Immature natural killer cell (primary cell): ENCODE results near the gene B4GALT6. TPM values are rescaled to one million over a fixed set of nuclear protein-coding genes. Genes with fewer than 3 reads are reported as not detected.

Experiments
- DNase-seq, 3 donors: peaks; one replicate each; pipeline ENCODE4 v3.0.0; 2022; ENCODE audit warnings: mixed read lengths in 1 of 3
- H3K27ac Mint-ChIP-seq, 6 donors: one replicate each; pipeline ENCODE4 v1.8.0; 2020; ENCODE audit warnings: mixed read lengths in 6 of 6, mild to moderate bottlenecking in 5 of 6, inconsistent platforms in 4 of 6, moderate library complexity in 3 of 6
- H3K27me3 Mint-ChIP-seq, 3 donors: one replicate each; pipeline ENCODE4 v1.8.0; 2020 to 2021; ENCODE audit warnings: low read depth in 3 of 3, mild to moderate bottlenecking in 3 of 3, mixed read lengths in 3 of 3, moderate library complexity in 3 of 3, inconsistent platforms in 1 of 3
- H3K36me3 Mint-ChIP-seq, 3 donors: one replicate each; pipeline ENCODE4 v1.8.0; 2020; ENCODE audit warnings: mixed read lengths in 3 of 3, inconsistent platforms in 2 of 3, mild to moderate bottlenecking in 2 of 3
- H3K4me1 Mint-ChIP-seq, 2 donors: one replicate each; pipeline ENCODE4 v1.8.0; 2020; ENCODE audit warnings: inconsistent platforms in 2 of 2, mild to moderate bottlenecking in 2 of 2, mixed read lengths in 2 of 2, moderate library complexity in 1 of 2
- H3K4me3 Mint-ChIP-seq, 5 donors: one replicate each; pipeline ENCODE4 v1.8.0; 2020; ENCODE audit warnings: mild to moderate bottlenecking in 5 of 5, mixed read lengths in 5 of 5, inconsistent platforms in 3 of 5, moderate library complexity in 3 of 5
- H3K9me3 Mint-ChIP-seq, 6 donors: one replicate each; pipeline ENCODE4 v1.8.0; 2020; ENCODE audit warnings: mild to moderate bottlenecking in 6 of 6, mixed read lengths in 6 of 6, inconsistent platforms in 4 of 6, moderate library complexity in 3 of 6
- polyA plus RNA-seq, 3 donors: library from polyadenylated mRNA; unstranded; fragments of 300-500 nt; fragmentation: Illumina TruSeq; gene quantifications; one replicate each; pipeline ENCODE4 v1.2.3, GENCODE V29; 2021

Gene B4GALT6
- polyA plus RNA-seq, 3 donors from 2014 or later = 0.83 to 3.2 (median 1.5) TPM

DNA sequence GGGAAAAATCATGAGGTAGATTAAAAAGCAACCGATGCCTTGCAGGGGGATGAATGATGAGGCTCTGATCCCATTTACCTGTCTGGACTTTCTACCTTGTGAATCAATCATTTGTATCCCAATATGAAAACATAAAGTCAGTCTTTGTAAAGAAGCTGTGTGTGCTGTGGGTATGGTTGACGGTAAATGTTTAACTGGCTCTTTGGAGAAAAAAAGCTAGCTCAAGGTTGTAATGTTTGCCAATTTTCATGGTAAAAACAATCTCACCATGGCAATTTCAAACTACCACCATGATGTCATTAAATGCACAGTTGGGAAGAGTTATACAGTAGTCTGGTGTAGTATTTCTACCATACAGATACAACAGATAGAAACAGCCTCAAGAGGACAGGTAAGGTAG, 78.1 kb downstream of the B4GALT6 start:
- peaks cover 1 to 2% (median 2%) of the 10 kb centered on the region in 3 donors for H3K27me3 Mint-ChIP-seq
- no peaks in the 10 kb centered on the region for H3K9me3 Mint-ChIP-seq
- peaks cover 0 to 4% (median 0%) of the 10 kb centered on the region in 3 donors for H3K36me3 Mint-ChIP-seq
- H3K4me1 Mint-ChIP-seq = peaks cover 6 to 15% of the 10 kb centered on the region in 2 donors
- DNase-seq = no peak
- no peak overlapping the region for H3K27ac Mint-ChIP-seq
- no peak overlapping the region for H3K4me3 Mint-ChIP-seq

DNA sequence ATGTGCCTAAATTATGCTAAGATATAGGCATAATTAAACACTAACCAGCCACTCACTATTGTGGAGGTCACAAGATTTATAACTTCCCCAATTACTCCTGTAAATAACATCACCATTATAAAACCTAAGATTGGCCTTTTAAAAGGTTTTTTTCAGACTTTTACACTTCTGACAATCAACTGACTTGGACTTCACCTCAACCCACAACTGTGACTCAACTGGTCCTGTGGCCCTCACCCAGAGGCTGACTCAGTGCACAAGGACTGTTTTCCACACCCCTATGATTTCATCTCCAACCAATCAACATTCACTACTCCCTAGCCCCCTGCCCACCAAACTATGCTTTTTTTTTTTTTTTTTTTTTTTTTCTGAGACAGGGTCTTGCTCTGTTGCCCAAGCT, 81.1 kb downstream of the B4GALT6 start:
- DNase-seq = no peak
- Mint-ChIP-seq H3K36me3 (peaks cover 0 to 4% (median 0%) of the 10 kb centered on the region in 3 donors), H3K27ac (peak overlapping the region in 1 of 6 donors; percentile 43), H3K4me3 (no peak overlapping the region), H3K9me3 (no peaks in the 10 kb centered on the region), H3K4me1 (no peaks in the 10 kb centered on the region), H3K27me3 (peaks cover 0 to 4% (median 2%) of the 10 kb centered on the region in 3 donors)

DNA sequence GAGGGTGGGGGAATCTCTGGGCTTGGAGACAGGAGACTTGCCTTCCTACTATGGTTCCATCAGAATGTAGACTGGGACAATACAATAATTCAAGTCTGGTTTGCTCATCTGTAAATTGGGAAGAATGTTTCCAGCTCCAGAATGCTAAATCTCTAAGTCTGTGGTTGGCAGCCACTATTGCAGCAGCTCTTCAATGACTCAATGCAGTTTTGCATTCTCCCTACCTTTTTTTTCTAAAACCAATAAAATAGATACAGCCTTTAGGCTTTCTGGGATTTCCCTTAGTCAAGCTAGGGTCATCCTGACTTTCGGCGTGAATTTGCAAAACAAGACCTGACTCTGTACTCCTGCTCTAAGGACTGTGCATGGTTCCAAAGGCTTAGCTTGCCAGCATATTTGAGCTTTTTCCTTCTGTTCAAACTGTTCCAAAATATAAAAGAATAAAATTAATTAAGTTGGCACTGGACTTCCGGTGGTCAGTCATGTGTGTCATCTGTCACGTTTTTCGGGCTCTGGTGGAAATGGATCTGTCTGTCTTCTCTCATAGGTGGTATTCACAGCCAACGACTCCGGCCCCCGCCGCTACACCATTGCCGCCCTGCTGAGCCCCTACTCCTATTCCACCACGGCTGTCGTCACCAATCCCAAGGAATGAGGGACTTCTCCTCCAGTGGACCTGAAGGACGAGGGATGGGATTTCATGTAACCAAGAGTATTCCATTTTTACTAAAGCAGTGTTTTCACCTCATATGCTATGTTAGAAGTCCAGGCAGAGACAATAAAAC, 86.2 kb downstream of the B4GALT6 start:
- H3K4me3 Mint-ChIP-seq = no peak overlapping the region
- no peaks in the 10 kb centered on the region for H3K9me3 Mint-ChIP-seq
- H3K36me3 Mint-ChIP-seq = no peaks in the 10 kb centered on the region
- H3K4me1 Mint-ChIP-seq = no peaks in the 10 kb centered on the region
- no peak for DNase-seq
- H3K27ac Mint-ChIP-seq = no peak overlapping the region
- peaks cover 0 to 10% (median 7%) of the 10 kb centered on the region in 3 donors for H3K27me3 Mint-ChIP-seq

DNA sequence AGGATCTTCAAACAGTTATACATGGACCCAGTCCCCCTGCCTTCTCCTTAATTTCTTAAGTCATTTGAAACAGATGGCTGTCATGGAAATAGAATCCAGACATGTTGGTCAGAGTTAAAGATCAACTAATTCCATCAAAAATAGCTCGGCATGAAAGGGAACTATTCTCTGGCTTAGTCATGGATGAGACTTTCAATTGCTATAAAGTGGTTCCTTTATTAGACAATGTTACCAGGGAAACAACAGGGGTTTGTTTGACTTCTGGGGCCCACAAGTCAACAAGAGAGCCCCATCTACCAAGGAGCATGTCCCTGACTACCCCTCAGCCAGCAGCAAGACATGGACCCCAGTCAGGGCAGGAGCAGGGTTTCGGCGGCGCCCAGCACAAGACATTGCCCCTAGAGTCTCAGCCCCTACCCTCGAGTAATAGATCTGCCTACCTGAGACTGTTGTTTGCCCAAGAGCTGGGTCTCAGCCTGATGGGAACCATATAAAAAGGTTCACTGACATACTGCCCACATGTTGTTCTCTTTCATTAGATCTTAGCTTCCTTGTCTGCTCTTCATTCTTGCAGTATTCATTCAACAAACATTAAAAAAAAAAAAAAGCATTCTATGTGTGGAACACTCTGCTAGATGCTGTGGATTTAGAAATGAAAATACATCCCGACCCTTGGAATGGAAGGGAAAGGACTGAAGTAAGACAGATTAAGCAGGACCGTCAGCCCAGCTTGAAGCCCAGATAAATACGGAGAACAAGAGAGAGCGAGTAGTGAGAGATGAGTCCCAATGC, 88.1 kb downstream of the B4GALT6 start:
- no peak for DNase-seq
- Mint-ChIP-seq H3K9me3 (no peaks in the 10 kb centered on the region), H3K27me3 (peaks cover 0 to 10% (median 9%) of the 10 kb centered on the region in 3 donors), H3K27ac (no peak overlapping the region), H3K36me3 (no peaks in the 10 kb centered on the region), H3K4me1 (no peaks in the 10 kb centered on the region), H3K4me3 (no peak overlapping the region)

DNA sequence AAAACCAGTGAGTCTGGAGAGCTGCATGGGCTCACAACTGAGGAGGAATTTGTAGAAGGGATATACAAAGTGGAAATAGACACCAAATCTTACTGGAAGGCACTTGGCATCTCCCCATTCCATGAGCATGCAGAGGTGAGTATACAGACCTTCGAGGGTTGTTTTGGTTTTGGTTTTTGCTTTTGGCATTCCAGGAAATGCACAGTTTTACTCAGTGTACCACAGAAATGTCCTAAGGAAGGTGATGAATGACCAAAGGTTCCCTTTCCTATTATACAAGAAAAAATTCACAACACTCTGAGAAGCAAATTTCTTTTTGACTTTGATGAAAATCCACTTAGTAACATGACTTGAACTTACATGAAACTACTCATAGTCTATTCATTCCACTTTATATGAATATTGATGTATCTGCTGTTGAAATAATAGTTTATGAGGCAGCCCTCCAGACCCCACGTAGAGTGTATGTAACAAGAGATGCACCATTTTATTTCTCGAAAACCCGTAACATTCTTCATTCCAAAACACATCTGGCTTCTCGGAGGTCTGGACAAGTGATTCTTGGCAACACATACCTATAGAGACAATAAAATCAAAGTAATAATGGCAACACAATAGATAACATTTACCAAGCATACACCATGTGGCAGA, 89.1 kb downstream of the B4GALT6 start:
- H3K4me3 Mint-ChIP-seq = no peak overlapping the region
- H3K4me1 Mint-ChIP-seq = no peaks in the 10 kb centered on the region
- H3K27me3 Mint-ChIP-seq = peaks cover 0 to 12% (median 9%) of the 10 kb centered on the region in 3 donors
- H3K36me3 Mint-ChIP-seq = no peaks in the 10 kb centered on the region
- DNase-seq = no peak
- H3K27ac Mint-ChIP-seq = no peak overlapping the region
- no peaks in the 10 kb centered on the region for H3K9me3 Mint-ChIP-seq

DNA sequence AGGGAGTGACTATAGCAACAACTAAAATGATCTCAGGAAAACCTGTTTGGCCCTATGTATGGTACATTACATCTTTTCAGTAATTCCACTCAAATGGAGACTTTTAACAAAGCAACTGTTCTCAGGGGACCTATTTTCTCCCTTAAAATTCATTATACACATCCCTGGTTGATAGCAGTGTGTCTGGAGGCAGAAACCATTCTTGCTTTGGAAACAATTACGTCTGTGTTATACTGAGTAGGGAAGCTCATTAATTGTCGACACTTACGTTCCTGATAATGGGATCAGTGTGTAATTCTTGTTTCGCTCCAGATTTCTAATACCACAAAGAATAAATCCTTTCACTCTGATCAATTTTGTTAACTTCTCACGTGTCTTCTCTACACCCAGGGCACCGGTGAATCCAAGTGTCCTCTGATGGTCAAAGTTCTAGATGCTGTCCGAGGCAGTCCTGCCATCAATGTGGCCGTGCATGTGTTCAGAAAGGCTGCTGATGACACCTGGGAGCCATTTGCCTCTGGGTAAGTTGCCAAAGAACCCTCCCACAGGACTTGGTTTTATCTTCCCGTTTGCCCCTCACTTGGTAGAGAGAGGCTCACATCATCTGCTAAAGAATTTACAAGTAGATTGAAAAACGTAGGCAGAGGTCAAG, 91.7 kb downstream of the B4GALT6 start:
- Mint-ChIP-seq H3K4me1 (no peaks in the 10 kb centered on the region), H3K9me3 (no peaks in the 10 kb centered on the region), H3K27ac (no peak overlapping the region), H3K4me3 (no peak overlapping the region), H3K36me3 (peaks cover 0 to 4% (median 0%) of the 10 kb centered on the region in 3 donors), H3K27me3 (peaks cover 0 to 12% (median 6%) of the 10 kb centered on the region in 3 donors)
- DNase-seq = no peak

DNA sequence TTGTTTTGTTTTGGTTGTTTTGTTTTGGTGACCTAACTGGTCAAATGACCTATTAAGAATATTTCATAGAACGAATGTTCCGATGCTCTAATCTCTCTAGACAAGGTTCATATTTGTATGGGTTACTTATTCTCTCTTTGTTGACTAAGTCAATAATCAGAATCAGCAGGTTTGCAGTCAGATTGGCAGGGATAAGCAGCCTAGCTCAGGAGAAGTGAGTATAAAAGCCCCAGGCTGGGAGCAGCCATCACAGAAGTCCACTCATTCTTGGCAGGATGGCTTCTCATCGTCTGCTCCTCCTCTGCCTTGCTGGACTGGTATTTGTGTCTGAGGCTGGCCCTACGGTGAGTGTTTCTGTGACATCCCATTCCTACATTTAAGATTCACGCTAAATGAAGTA, 92.8 kb downstream of the B4GALT6 start, which contains the start of gene TTR:
TTR (plus strand) TSS at position 250 of the 400 bp plus-strand sequence; CDS start at position 276, 26 bp downstream.
- peaks cover 0 to 4% (median 0%) of the 10 kb centered on the region in 3 donors for H3K36me3 Mint-ChIP-seq
- no peaks in the 10 kb centered on the region for H3K9me3 Mint-ChIP-seq
- no peak for DNase-seq
- H3K27ac Mint-ChIP-seq = no peak within 1 kb of the TSS
- H3K4me1 Mint-ChIP-seq = no peaks in the 10 kb centered on the region
- peaks cover 0 to 12% (median 6%) of the 10 kb centered on the region in 3 donors for H3K27me3 Mint-ChIP-seq
- no peak within 1 kb of the TSS for H3K4me3 Mint-ChIP-seq

DNA sequence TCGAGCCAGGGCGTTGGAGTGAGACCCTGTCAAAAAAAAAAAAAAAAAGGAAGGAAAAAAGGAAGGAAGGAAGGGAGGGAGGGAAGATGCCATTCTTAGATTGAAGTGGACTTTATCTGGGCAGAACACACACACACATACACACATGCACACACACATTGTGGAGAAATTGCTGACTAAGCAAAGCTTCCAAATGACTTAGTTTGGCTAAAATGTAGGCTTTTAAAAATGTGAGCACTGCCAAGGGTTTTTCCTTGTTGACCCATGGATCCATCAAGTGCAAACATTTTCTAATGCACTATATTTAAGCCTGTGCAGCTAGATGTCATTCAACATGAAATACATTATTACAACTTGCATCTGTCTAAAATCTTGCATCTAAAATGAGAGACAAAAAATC, 93.3 kb downstream of the B4GALT6 start:
- Mint-ChIP-seq H3K27ac (no peak overlapping the region), H3K9me3 (no peaks in the 10 kb centered on the region), H3K4me1 (no peaks in the 10 kb centered on the region), H3K36me3 (peaks cover 0 to 4% (median 0%) of the 10 kb centered on the region in 3 donors), H3K27me3 (peaks cover 0 to 12% (median 4%) of the 10 kb centered on the region in 3 donors), H3K4me3 (no peak overlapping the region)
- DNase-seq = no peak

DNA sequence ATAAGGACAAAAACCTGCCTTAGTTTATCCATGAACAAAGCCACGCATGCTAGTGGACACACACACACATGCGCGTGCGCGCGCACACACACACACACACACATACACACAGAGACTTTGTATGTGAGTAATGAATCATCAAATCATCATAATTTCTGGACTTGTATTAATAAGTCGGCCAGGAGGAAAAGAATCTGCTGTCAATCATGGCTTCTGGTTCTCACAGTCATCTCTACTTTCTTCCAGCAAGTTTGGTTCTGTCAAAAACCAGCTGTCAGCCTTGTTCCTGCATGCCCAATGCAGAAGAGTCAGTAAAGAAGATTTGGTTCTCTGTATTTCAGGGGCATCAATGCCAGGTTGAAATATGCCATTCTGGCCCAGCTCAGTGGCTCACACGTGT, 93.8 kb downstream of the B4GALT6 start:
- H3K4me3 Mint-ChIP-seq = no peak overlapping the region
- DNase-seq = no peak
- peaks cover 0 to 12% (median 3%) of the 10 kb centered on the region in 3 donors for H3K27me3 Mint-ChIP-seq
- no peaks in the 10 kb centered on the region for H3K9me3 Mint-ChIP-seq
- H3K36me3 Mint-ChIP-seq = peaks cover 0 to 4% (median 0%) of the 10 kb centered on the region in 3 donors
- no peak overlapping the region for H3K27ac Mint-ChIP-seq
- no peaks in the 10 kb centered on the region for H3K4me1 Mint-ChIP-seq

DNA sequence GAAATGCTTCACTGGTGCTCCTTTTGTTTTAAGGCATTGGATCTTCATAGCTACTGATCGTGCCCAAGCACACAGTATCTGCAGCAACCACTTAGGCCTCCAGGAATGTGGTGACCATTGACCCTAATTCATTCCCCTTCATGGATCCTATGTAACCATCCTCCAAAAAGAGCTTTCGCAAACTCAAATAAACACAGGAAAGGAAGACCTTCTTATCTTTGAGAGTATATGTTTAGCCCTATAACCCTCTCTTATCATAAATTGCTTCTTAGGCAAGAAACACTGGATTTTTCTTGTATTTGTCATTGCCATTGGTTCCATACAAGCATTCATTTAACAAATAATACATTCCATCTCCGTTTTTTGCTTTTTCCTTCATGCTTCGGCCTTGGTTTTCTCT, 96.9 kb downstream of the B4GALT6 start:
- peaks cover 0 to 2% (median 1%) of the 10 kb centered on the region in 3 donors for H3K27me3 Mint-ChIP-seq
- no peak overlapping the region for H3K27ac Mint-ChIP-seq
- peaks cover 0 to 1% (median 0%) of the 10 kb centered on the region in 6 donors for H3K9me3 Mint-ChIP-seq
- H3K36me3 Mint-ChIP-seq = peaks cover 0 to 4% (median 0%) of the 10 kb centered on the region in 3 donors
- H3K4me3 Mint-ChIP-seq = no peak overlapping the region
- no peak for DNase-seq
- no peaks in the 10 kb centered on the region for H3K4me1 Mint-ChIP-seq

DNA sequence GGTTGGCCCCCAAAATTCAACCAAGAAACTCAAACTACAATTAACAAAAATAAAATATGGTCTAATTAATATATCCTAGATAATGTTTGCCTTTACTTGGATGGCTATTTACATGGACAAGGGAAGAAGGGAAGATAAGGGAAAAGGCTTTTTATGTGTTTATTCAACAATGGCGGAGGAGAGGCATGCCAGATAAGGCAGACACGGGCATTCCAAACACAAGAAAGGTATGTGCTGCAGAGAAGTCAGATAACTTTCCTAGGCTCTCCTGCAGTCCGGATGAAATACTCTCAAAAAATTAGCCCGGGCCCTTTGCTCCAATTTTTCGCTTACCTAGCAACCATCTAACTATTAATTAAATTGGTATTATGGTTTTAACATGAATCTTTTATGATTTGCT, 97.8 kb downstream of the B4GALT6 start:
- no peak for DNase-seq
- Mint-ChIP-seq H3K27ac (no peak overlapping the region), H3K27me3 (peaks cover 0 to 2% (median 1%) of the 10 kb centered on the region in 3 donors), H3K4me1 (no peaks in the 10 kb centered on the region), H3K9me3 (peaks cover 0 to 1% (median 0%) of the 10 kb centered on the region in 6 donors), H3K36me3 (peaks cover 0 to 4% (median 0%) of the 10 kb centered on the region in 3 donors), H3K4me3 (no peak overlapping the region)

DNA sequence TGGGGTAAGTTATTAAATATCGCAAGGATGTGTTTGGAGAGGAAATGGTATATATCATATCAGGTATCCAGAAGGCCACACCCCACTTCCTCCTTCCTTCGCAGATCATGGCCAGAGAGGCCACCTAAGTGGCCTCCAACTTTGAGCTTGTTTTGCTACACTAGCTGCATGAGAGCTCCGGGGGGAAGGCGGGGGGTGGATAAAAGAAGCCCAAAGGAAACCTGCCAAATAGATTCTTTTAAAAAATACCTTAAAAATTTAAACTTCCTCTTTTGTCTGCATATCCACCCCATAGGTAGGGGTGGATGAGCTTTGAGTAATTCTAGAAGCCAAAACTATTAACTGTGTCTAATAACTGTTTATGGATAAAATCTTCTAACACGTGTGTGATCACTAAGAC, 98.4 kb downstream of the B4GALT6 start:
- no peak for DNase-seq
- peaks cover 0 to 4% (median 0%) of the 10 kb centered on the region in 3 donors for H3K36me3 Mint-ChIP-seq
- peaks cover 0 to 1% (median 0%) of the 10 kb centered on the region in 6 donors for H3K9me3 Mint-ChIP-seq
- no peaks in the 10 kb centered on the region for H3K4me1 Mint-ChIP-seq
- H3K27ac Mint-ChIP-seq = no peak overlapping the region
- H3K4me3 Mint-ChIP-seq = no peak overlapping the region
- H3K27me3 Mint-ChIP-seq = peaks cover 0 to 2% (median 1%) of the 10 kb centered on the region in 3 donors

DNA sequence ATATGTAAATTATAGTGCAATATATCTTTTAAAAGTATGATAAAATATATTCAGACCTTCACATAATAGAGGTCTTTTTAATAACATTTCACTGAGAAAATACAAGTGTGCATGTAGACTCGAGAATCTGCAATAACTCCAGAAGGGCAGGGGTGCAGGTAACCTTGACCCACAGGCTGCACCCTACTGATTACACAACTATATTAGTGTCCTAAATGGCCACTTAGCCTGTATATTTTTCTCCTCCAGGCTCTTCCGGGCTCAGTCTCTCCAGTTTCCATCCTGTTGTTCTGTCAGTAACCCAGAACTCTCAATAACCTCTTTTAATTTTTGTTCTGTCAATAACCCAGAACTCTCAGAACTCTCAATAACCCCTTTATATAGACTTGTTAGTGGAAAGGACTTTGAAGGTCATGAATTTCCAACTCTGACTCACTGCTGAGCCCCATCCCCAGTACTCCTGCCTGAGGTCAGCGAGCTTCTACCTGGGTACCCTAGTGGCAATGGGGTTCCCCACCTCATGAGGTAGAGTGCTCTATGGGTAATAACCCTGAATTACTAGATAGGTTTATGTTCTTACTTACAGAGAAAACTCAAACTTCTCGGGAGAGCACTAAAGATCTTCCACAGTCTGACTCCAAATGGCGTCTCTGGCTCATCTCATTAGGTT, 101.1 kb downstream of the B4GALT6 start:
- peaks cover 0 to 1% (median 0%) of the 10 kb centered on the region in 3 donors for H3K27me3 Mint-ChIP-seq
- H3K36me3 Mint-ChIP-seq = peaks cover 0 to 2% (median 0%) of the 10 kb centered on the region in 3 donors
- no peak overlapping the region for H3K4me3 Mint-ChIP-seq
- H3K9me3 Mint-ChIP-seq = peaks cover 0 to 1% (median 0%) of the 10 kb centered on the region in 6 donors
- no peak overlapping the region for H3K27ac Mint-ChIP-seq
- no peaks in the 10 kb centered on the region for H3K4me1 Mint-ChIP-seq
- DNase-seq = no peak
